Measurements from ENCODE around the gene ADAMTS2. TPM values are rescaled to one million over a fixed set of nuclear protein-coding genes. Genes with fewer than 3 reads are reported as not detected.

The ADAMTS2 gene
- total and polyA plus RNA-seq, 11 donors, result 1.1 to 23.0 (median 5.5) TPM

- WGBS, 4 donors, result 56 to 74% (median 67%) methylated on average over 11 of the region's 11 CpGs
- intact Hi-C loops (cut with DNase I), result no loop called here
- peaks cover 0 to 17% (median 7%) of the 10 kb centered on the region in 12 donors for H3K9me3 ChIP-seq
- no peak overlapping the region for H3K4me3 ChIP-seq
- TF ChIP-seq CTCF (IDR thresholded peaks at IDR 0.05) (no peak), POLR2A (IDR thresholded peaks at IDR 0.05) (no peak)
- ATAC-seq (peak in 2 of 4 donors; percentile 36 to 67), DNase-seq (peak in 2 of 5 donors; percentile 17 to 32)
- H3K27me3 ChIP-seq, result peaks cover 0 to 10% (median 0%) of the 10 kb centered on the region in 9 donors
- H3K36me3 ChIP-seq, result no peaks in the 10 kb centered on the region
- H3K4me1 ChIP-seq, result peaks cover 0 to 34% (median 0%) of the 10 kb centered on the region in 12 donors
- peak overlapping the region in 1 of 12 donors; percentile 74 for H3K27ac ChIP-seq
These were observed 103.4 kb downstream of the ADAMTS2 start for GRCh38 chr5:179241764-179242370.

GRCh38 chr5:179241175-179241574 lies 104.1 kb downstream of the ADAMTS2 start:
- TF ChIP-seq CTCF (IDR thresholded peaks at IDR 0.05) (no peak), POLR2A (IDR thresholded peaks at IDR 0.05) (no peak)
- Histone ChIP-seq H3K4me3 (no peak overlapping the region), H3K9me3 (peaks cover 0 to 11% (median 2%) of the 10 kb centered on the region in 12 donors), H3K4me1 (peaks cover 0 to 34% (median 0%) of the 10 kb centered on the region in 12 donors), H3K36me3 (no peaks in the 10 kb centered on the region), H3K27ac (peak overlapping the region in 2 of 12 donors; percentile 13 to 74), H3K27me3 (peaks cover 0 to 10% (median 0%) of the 10 kb centered on the region in 9 donors)
- peak in 2 of 5 donors; percentile 17 to 40 for DNase-seq
- intact Hi-C loops (cut with DNase I), result no loop called here
- WGBS, 4 donors, result 67 to 83% (median 75%) methylated on average over 15 of the region's 15 CpGs
- ATAC-seq, result peak in 1 of 4 donors; percentile 32

DNA sequence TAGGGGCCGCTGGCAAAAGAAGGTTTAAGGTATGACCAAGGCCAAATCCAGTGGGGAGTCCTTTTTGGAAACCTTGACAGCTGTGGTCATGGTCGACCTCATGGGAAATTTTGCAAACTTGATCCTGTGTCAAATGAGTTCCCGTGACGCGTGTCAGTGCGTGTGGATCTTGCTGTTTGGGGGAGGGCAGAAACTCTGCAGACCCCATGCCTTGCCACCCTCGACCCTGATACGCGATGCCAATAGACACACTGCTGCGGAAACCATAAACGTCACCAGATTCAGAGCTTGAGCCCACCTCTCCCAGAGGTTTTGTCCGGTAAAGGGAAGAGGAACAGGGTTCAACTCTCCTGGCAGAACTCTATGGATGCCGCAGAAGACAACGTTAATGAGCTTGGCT lies 104.7 kb downstream of the ADAMTS2 start:
- intact Hi-C loops (cut with DNase I), result no loop called here
- TF ChIP-seq CTCF (IDR thresholded peaks at IDR 0.05), result no peak
- no peak for TF ChIP-seq POLR2A (IDR thresholded peaks at IDR 0.05)

GRCh38 chr5:179239256-179240135 lies 105.8 kb downstream of the ADAMTS2 start:
- peaks cover 0 to 10% (median 0%) of the 10 kb centered on the region in 9 donors for H3K27me3 ChIP-seq
- DNase-seq (peak in 2 of 5 donors; percentile 4 to 12), ATAC-seq (no peak)
- H3K4me3 ChIP-seq, result no peak overlapping the region
- intact Hi-C loops (cut with DNase I), result no loop called here
- H3K27ac ChIP-seq, result no peak overlapping the region
- H3K4me1 ChIP-seq, result peaks cover 0 to 34% (median 0%) of the 10 kb centered on the region in 12 donors
- H3K9me3 ChIP-seq, result peaks cover 0 to 6% (median 0%) of the 10 kb centered on the region in 12 donors
- H3K36me3 ChIP-seq, result no peaks in the 10 kb centered on the region
- no peak for TF ChIP-seq POLR2A (IDR thresholded peaks at IDR 0.05)
- 89 to 91% (median 90%) methylated on average over 23 of the region's 23 CpGs for WGBS, 4 donors

More for the DNA sequence above, 104.7 kb downstream of the ADAMTS2 start:
- Histone ChIP-seq H3K4me3 (no peak overlapping the region), H3K9me3 (peaks cover 0 to 6% (median 0%) of the 10 kb centered on the region in 12 donors), H3K36me3 (no peaks in the 10 kb centered on the region), H3K4me1 (peaks cover 0 to 34% (median 0%) of the 10 kb centered on the region in 12 donors), H3K27ac (peak overlapping the region in 1 of 12 donors; percentile 74), H3K27me3 (peaks cover 0 to 10% (median 0%) of the 10 kb centered on the region in 9 donors)
- ATAC-seq (no peak), DNase-seq (peak in 2 of 5 donors; percentile 2 to 21)
- WGBS, 4 donors, result 58 to 73% (median 68%) methylated on average over 14 of the region's 14 CpGs
